Osteocyte (in vitro differentiated cells): ENCODE measurements around the gene ALMS1. TPM values are rescaled to one million over a fixed set of nuclear protein-coding genes. Genes with fewer than 3 reads are reported as not detected.
"Not testable (repeated sequence)": the region's sequence is repeated elsewhere in the genome, so short reads cannot be mapped to it uniquely, and the experiment has no call there.

Source experiments
- DNase-seq: peaks from one replicate; pipeline ENCODE4 v3.0.0; 2021; ENCODE audit warnings: mixed read lengths; ENCODE audit not compliant: unreplicated experiment; ENCODE audit errors: extremely low spot score
- H3K27ac Mint-ChIP-seq: one replicate; pipeline ENCODE4 v1.8.0; 2021; ENCODE audit warnings: mild to moderate bottlenecking, mixed read lengths; ENCODE audit not compliant: unreplicated experiment
- H3K27me3 Mint-ChIP-seq: one replicate; pipeline ENCODE4 v1.8.0; 2021; ENCODE audit warnings: mixed read lengths; ENCODE audit not compliant: unreplicated experiment
- H3K36me3 Mint-ChIP-seq: one replicate; pipeline ENCODE4 v1.8.0; 2021; ENCODE audit warnings: mixed read lengths; ENCODE audit not compliant: unreplicated experiment
- H3K4me1 Mint-ChIP-seq: one replicate; pipeline ENCODE4 v1.8.0; 2021; ENCODE audit warnings: mixed read lengths; ENCODE audit not compliant: unreplicated experiment
- H3K4me3 Mint-ChIP-seq: one replicate; pipeline ENCODE4 v1.8.0; 2021; ENCODE audit warnings: mild to moderate bottlenecking, moderate library complexity, mixed read lengths; ENCODE audit not compliant: unreplicated experiment
- H3K9me3 Mint-ChIP-seq: one replicate; pipeline ENCODE4 v1.8.0; 2021; ENCODE audit warnings: mixed read lengths; ENCODE audit not compliant: unreplicated experiment
- CTCF ChIP-seq: fragments of 200-600 bp; sonication (generic); IDR thresholded peaks from 2 replicates; pipeline ENCODE4 v1.5.0; 2021; ENCODE audit warnings: antibody characterized with exemption, mild to moderate bottlenecking, moderate library complexity
- total RNA-seq: library from RNA; stranded (reverse); gene quantifications from 2 replicates; pipeline ENCODE4 v1.2.1, GENCODE V29; 2021

Gene ALMS1
- total RNA-seq, 1 donor from 2014 or later = 18.5 TPM

- no peak for TF ChIP-seq CTCF
- no peaks in the 10 kb centered on the region for H3K27me3 Mint-ChIP-seq
- no peak for DNase-seq
- H3K9me3 Mint-ChIP-seq = peaks cover 21% of the 10 kb centered on the region
- no peak overlapping the region for H3K27ac Mint-ChIP-seq
- H3K36me3 Mint-ChIP-seq = peaks cover 9% of the 10 kb centered on the region
- no peak overlapping the region for H3K4me3 Mint-ChIP-seq
- H3K4me1 Mint-ChIP-seq = peaks cover 11% of the 10 kb centered on the region
Measured at GRCh38 chr2:73503992-73504570, 118.4 kb downstream of the ALMS1 start.

- H3K27ac Mint-ChIP-seq, H3K27me3 Mint-ChIP-seq, DNase-seq, H3K4me3 Mint-ChIP-seq: not testable (repeated sequence)
- Mint-ChIP-seq H3K9me3 (peaks cover 21% of the 10 kb centered on the region), H3K36me3 (peaks cover 13% of the 10 kb centered on the region), H3K4me1 (peaks cover 11% of the 10 kb centered on the region)
Measured at GRCh38 chr2:73504850-73505249, 119.2 kb downstream of the ALMS1 start.

- DNase-seq, H3K4me3 Mint-ChIP-seq, H3K4me1 Mint-ChIP-seq, H3K27me3 Mint-ChIP-seq, H3K27ac Mint-ChIP-seq: not testable (repeated sequence)
- H3K9me3 Mint-ChIP-seq = peaks cover 27% of the 10 kb centered on the region
- H3K36me3 Mint-ChIP-seq = peaks cover 29% of the 10 kb centered on the region
Measured at GRCh38 chr2:73510470-73510869, 124.8 kb downstream of the ALMS1 start.

GRCh38 chr2:73516033-73516432 lies 130.4 kb downstream of the ALMS1 start:
- H3K27me3 Mint-ChIP-seq = no peaks in the 10 kb centered on the region

GRCh38 chr2:73528688-73529087 lies 143.1 kb downstream of the ALMS1 start:
- Mint-ChIP-seq H3K27ac (no peak overlapping the region), H3K9me3 (peaks cover 46% of the 10 kb centered on the region), H3K4me1 (no peaks in the 10 kb centered on the region), H3K4me3 (no peak overlapping the region), H3K36me3 (peaks cover 58% of the 10 kb centered on the region), H3K27me3 (no peaks in the 10 kb centered on the region)
- DNase-seq = no peak
- no peak for TF ChIP-seq CTCF

More at GRCh38 chr2:73516033-73516432, 130.4 kb downstream of the ALMS1 start:
- Mint-ChIP-seq H3K4me1 (no peaks in the 10 kb centered on the region), H3K4me3 (no peak overlapping the region), H3K36me3 (peaks cover 18% of the 10 kb centered on the region), H3K27ac (no peak overlapping the region), H3K9me3 (peaks cover 15% of the 10 kb centered on the region)
- DNase-seq = no peak
- TF ChIP-seq CTCF = no peak

GRCh38 chr2:73530773-73531172 lies 145.1 kb downstream of the ALMS1 start:
- H3K9me3 Mint-ChIP-seq = peaks cover 35% of the 10 kb centered on the region
- H3K36me3 Mint-ChIP-seq = peaks cover 51% of the 10 kb centered on the region
- H3K27ac Mint-ChIP-seq, H3K4me3 Mint-ChIP-seq, H3K4me1 Mint-ChIP-seq, H3K27me3 Mint-ChIP-seq, DNase-seq: not testable (repeated sequence)
